Mesenchymal stem cell (in vitro differentiated cells and primary cell): ENCODE data around the gene ELMO1.

Source experiments
- DNase-seq: peaks from one replicate; pipeline ENCODE4 v3.0.0-alpha.2; 2013
- H2AFZ ChIP-seq: one replicate; pipeline ENCODE4 v1.6.1; 2013; ENCODE audit warnings: low read depth, mild to moderate bottlenecking, control low read depth, inconsistent platforms, low read length, moderate library complexity
- H2AK5ac ChIP-seq: 2 replicates; pipeline ENCODE4 v1.6.1; 2013; ENCODE audit warnings: low read length, moderate library complexity, mild to moderate bottlenecking, inconsistent platforms; ENCODE audit not compliant: severe bottlenecking
- H2BK120ac ChIP-seq: one replicate; pipeline ENCODE4 v1.6.1; 2013; ENCODE audit warnings: low read depth, mild to moderate bottlenecking, inconsistent platforms, low read length, moderate library complexity
- H2BK12ac ChIP-seq, 2 experiments: one replicate each; pipeline ENCODE4 v1.6.1; 2013; ENCODE audit warnings: inconsistent platforms in 2 of 2, low read length in 2 of 2, mild to moderate bottlenecking in 2 of 2, moderate library complexity in 2 of 2, control low read depth in 1 of 2
- H2BK15ac ChIP-seq: one replicate; pipeline ENCODE4 v1.6.1; 2013; ENCODE audit warnings: mild to moderate bottlenecking, low read depth, inconsistent platforms; ENCODE audit not compliant: poor library complexity, severe bottlenecking
- H2BK5ac ChIP-seq: 2 replicates; pipeline ENCODE4 v1.6.1; 2013; ENCODE audit warnings: low read depth, mild to moderate bottlenecking, low read length, control low read depth, inconsistent platforms; ENCODE audit not compliant: poor library complexity, severe bottlenecking
- H3K14ac ChIP-seq, 2 experiments: one replicate each; pipeline ENCODE4 v1.6.1; 2013; ENCODE audit warnings: inconsistent platforms in 2 of 2, low read length in 2 of 2, control low read depth in 1 of 2, mild to moderate bottlenecking in 1 of 2, moderate library complexity in 1 of 2
- H3K18ac ChIP-seq, 2 experiments: one replicate each; pipeline ENCODE4 v1.6.1; 2013; ENCODE audit warnings: inconsistent platforms in 2 of 2, low read length in 2 of 2, control low read depth in 1 of 2, low read depth in 1 of 2, mild to moderate bottlenecking in 1 of 2
- H3K23ac ChIP-seq, 2 experiments: one replicate each; pipeline ENCODE4 v1.6.1; 2013; ENCODE audit warnings: inconsistent platforms in 2 of 2, low read length in 2 of 2, mild to moderate bottlenecking in 2 of 2, moderate library complexity in 2 of 2, control low read depth in 1 of 2
- H3K27ac ChIP-seq: 2 replicates; pipeline ENCODE4 v1.5.1; 2013; ENCODE audit warnings: mild to moderate bottlenecking, moderate library complexity, low read length, control low read depth, inconsistent platforms; ENCODE audit not compliant: poor library complexity, severe bottlenecking
- H3K27me3 ChIP-seq, 2 experiments: 2 replicates each; pipeline versions ENCODE4 v1.6.1 to v1.7.0; 2013; ENCODE audit warnings: low read length in 2 of 2, mild to moderate bottlenecking in 2 of 2, moderate library complexity in 2 of 2, control low read depth in 1 of 2, inconsistent platforms in 1 of 2; ENCODE audit not compliant: control insufficient read depth in 1 of 2, insufficient read depth in 1 of 2
- H3K36me3 ChIP-seq, 2 experiments: 2 replicates each; pipeline versions ENCODE4 v1.6.1 to v1.7.0; 2013; ENCODE audit warnings: low read length in 2 of 2, control low read depth in 1 of 2, inconsistent platforms in 1 of 2, low read depth in 1 of 2, mild to moderate bottlenecking in 1 of 2; ENCODE audit not compliant: insufficient read depth in 2 of 2, control insufficient read depth in 1 of 2
- H3K4ac ChIP-seq, 2 experiments: one replicate each; pipeline ENCODE4 v1.6.1; 2013; ENCODE audit warnings: inconsistent platforms in 2 of 2, low read length in 2 of 2, mild to moderate bottlenecking in 2 of 2, moderate library complexity in 2 of 2, control low read depth in 1 of 2, low read depth in 1 of 2
- H3K4me1 ChIP-seq: 2 replicates; pipeline ENCODE4 v1.6.1; 2013; ENCODE audit warnings: low read depth, low read length, control low read depth; ENCODE audit not compliant: control insufficient read depth, insufficient read depth
- H3K4me2 ChIP-seq: 2 replicates; pipeline ENCODE4 v1.6.1; 2013; ENCODE audit warnings: low read length, mild to moderate bottlenecking, inconsistent platforms; ENCODE audit not compliant: poor library complexity, severe bottlenecking
- H3K4me3 ChIP-seq, 2 experiments: 2 replicates each; pipeline versions ENCODE4 v1.5.1 to v1.7.0; 2013; ENCODE audit warnings: low read length in 2 of 2, mild to moderate bottlenecking in 2 of 2, control low read depth in 1 of 2, low read depth in 1 of 2; ENCODE audit not compliant: insufficient read depth in 1 of 2
- H3K79me1 ChIP-seq: replicated peaks from 2 replicates; pipeline ENCODE4 v1.6.1; 2013; ENCODE audit warnings: mild to moderate bottlenecking, control low read depth, low read length, inconsistent platforms; ENCODE audit not compliant: poor library complexity, severe bottlenecking
- H3K9ac ChIP-seq: 2 replicates; pipeline ENCODE4 v1.7.0; 2013; ENCODE audit warnings: mild to moderate bottlenecking, low read length, moderate library complexity
- H3K9me3 ChIP-seq: 2 replicates; pipeline ENCODE4 v1.7.0; 2013; ENCODE audit warnings: mild to moderate bottlenecking, low read length; ENCODE audit not compliant: control insufficient read depth
- H4K8ac ChIP-seq: one replicate; pipeline ENCODE4 v1.6.1; 2013; ENCODE audit warnings: inconsistent platforms, mild to moderate bottlenecking, low read length, moderate library complexity
- H4K91ac ChIP-seq: one replicate; pipeline ENCODE4 v1.6.1; 2013; ENCODE audit warnings: mild to moderate bottlenecking, low read length, inconsistent platforms
- WGBS: methylation state at CpG from one replicate; pipeline ENCODE4 v1.1.7; 2013; ENCODE audit warnings: mixed read lengths; 5-methylcytosine and 5-hydroxymethylcytosine counted together

ELMO1 gene

GRCh38 chr7:37216156-37216852 lies 232.4 kb downstream of the ELMO1 start:
- H3K9ac ChIP-seq = no peak overlapping the region
- H3K79me1 ChIP-seq = no peaks in the 10 kb centered on the region
- H3K14ac ChIP-seq = no peak overlapping the region
- H2BK15ac ChIP-seq = no peak overlapping the region
- H4K91ac ChIP-seq = no peak overlapping the region
- H2BK12ac ChIP-seq = no peak overlapping the region
- no peaks in the 10 kb centered on the region for H3K36me3 ChIP-seq
- H2BK5ac ChIP-seq = no peak overlapping the region
- no peak overlapping the region for H3K23ac ChIP-seq
- H4K8ac ChIP-seq = no peak overlapping the region
- no peaks in the 10 kb centered on the region for H3K9me3 ChIP-seq
- peaks cover 5 to 10% of the 10 kb centered on the region in 2 experiments for H3K27me3 ChIP-seq
- WGBS = 82% methylated on average over 8 of the region's 10 CpGs
- H3K27ac ChIP-seq = no peak overlapping the region
- no peak for DNase-seq
- no peak overlapping the region for H2BK120ac ChIP-seq
- H3K4me2 ChIP-seq = no peak overlapping the region
- no peak overlapping the region for H3K4ac ChIP-seq
- no peak overlapping the region for H2AK5ac ChIP-seq
- H3K4me3 ChIP-seq = no peak overlapping the region
- H3K18ac ChIP-seq = no peak overlapping the region
- H2AFZ ChIP-seq = no peak overlapping the region
- no peaks in the 10 kb centered on the region for H3K4me1 ChIP-seq

- Histone ChIP-seq H3K4me1 (no peaks in the 10 kb centered on the region), H3K14ac (no peak overlapping the region), H2BK5ac (no peak overlapping the region), H4K8ac (no peak overlapping the region), H3K4me2 (no peak overlapping the region), H3K27ac (no peak overlapping the region), H3K27me3 (peaks cover 5 to 10% of the 10 kb centered on the region in 2 experiments), H3K36me3 (no peaks in the 10 kb centered on the region), H3K4ac (no peak overlapping the region), H3K9ac (no peak overlapping the region), H3K9me3 (no peaks in the 10 kb centered on the region), H2BK12ac (no peak overlapping the region), H3K23ac (no peak overlapping the region), H2BK120ac (no peak overlapping the region), H2BK15ac (no peak overlapping the region), H3K18ac (no peak overlapping the region), H2AFZ (no peak overlapping the region), H3K79me1 (no peaks in the 10 kb centered on the region), H2AK5ac (no peak overlapping the region), H3K4me3 (no peak overlapping the region), H4K91ac (peak overlapping the region; percentile 40)
- 85% methylated on average over 3 of the region's 3 CpGs for WGBS
- no peak for DNase-seq
Observed at GRCh38 chr7:37215290-37215923, 233.3 kb downstream of the ELMO1 start.

DNA sequence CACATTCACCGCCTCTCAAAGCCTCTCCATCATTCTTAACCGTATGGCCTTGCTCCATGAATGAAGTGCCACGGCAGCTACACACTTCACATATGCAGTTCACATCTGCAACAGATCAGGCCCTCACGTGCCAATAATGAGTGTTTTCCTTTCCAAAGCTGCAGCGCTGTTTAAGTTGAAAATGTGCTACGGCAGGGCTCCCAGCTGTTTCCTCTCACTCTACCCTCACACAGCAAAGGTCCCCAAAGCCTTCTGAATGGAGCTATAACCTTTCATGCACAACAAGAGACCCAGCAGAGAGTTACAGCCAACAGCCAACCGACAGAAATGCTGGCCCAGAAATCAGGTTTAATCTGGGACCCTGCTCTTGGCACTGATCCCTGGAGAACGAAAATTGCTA lies 236.1 kb downstream of the ELMO1 start:
- 77% methylated on average over 8 of the region's 8 CpGs for WGBS
- Histone ChIP-seq H3K4ac (no peak overlapping the region), H3K14ac (no peak overlapping the region), H2BK120ac (no peak overlapping the region), H3K79me1 (no peaks in the 10 kb centered on the region), H2BK15ac (no peak overlapping the region), H3K4me1 (no peaks in the 10 kb centered on the region), H4K8ac (no peak overlapping the region), H3K27ac (no peak overlapping the region), H4K91ac (no peak overlapping the region), H3K9ac (no peak overlapping the region), H3K9me3 (no peaks in the 10 kb centered on the region), H3K23ac (no peak overlapping the region), H3K18ac (no peak overlapping the region), H2BK12ac (no peak overlapping the region), H2AK5ac (no peak overlapping the region), H3K4me2 (no peak overlapping the region), H3K36me3 (no peaks in the 10 kb centered on the region), H3K27me3 (peaks cover 5 to 10% of the 10 kb centered on the region in 2 experiments), H2BK5ac (no peak overlapping the region), H2AFZ (no peak overlapping the region), H3K4me3 (no peak overlapping the region)
- no peak for DNase-seq

DNA sequence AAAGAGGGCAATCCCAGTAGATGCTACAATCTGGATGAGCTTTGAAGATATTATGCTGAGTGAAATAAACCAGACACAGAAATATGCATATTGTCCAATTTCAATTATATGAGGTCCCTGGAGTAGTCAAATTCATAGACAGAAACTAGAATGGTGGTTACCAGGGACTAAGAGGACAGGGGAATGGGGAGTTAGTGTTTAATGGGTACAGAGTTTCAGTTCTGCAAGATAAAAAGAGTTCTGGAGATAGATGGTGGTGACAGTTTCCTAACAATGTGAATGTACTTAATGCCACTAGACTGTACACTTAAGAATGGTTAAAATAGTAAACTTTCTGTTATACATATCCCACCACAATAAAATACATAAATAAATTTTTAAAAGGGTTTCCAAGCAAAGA lies 236.6 kb downstream of the ELMO1 start:
- Histone ChIP-seq H3K9me3 (no peaks in the 10 kb centered on the region), H3K79me1 (no peaks in the 10 kb centered on the region), H3K4me1 (no peaks in the 10 kb centered on the region), H3K4me3 (peak overlapping the region in 1 of 2 experiments; percentile 48), H2AFZ (no peak overlapping the region), H2BK120ac (no peak overlapping the region), H2BK12ac (no peak overlapping the region), H3K18ac (no peak overlapping the region), H2BK15ac (no peak overlapping the region), H2BK5ac (no peak overlapping the region), H3K4ac (no peak overlapping the region), H3K9ac (no peak overlapping the region), H3K27me3 (peaks cover 5 to 10% of the 10 kb centered on the region in 2 experiments), H4K91ac (no peak overlapping the region), H4K8ac (no peak overlapping the region), H3K23ac (no peak overlapping the region), H3K14ac (no peak overlapping the region), H2AK5ac (no peak overlapping the region), H3K4me2 (no peak overlapping the region), H3K27ac (no peak overlapping the region), H3K36me3 (no peaks in the 10 kb centered on the region)
- no peak for DNase-seq
